Ectodermal cell (in vitro differentiated cells): ENCODE measurements around the gene CLDND1.
"Not testable (repeated sequence)": the region's sequence is repeated elsewhere in the genome, so short reads cannot be mapped to it uniquely, and the experiment has no call there.

Source experiments
- H3K27ac ChIP-seq: 2 replicates; pipeline ENCODE4 v1.7.0; 2013; ENCODE audit warnings: mild to moderate bottlenecking, low read depth, low read length; ENCODE audit not compliant: insufficient read depth, poor library complexity, severe bottlenecking
- H3K27me3 ChIP-seq: 2 replicates; pipeline ENCODE4 v1.7.0; 2013; ENCODE audit warnings: mild to moderate bottlenecking, low read length; ENCODE audit not compliant: insufficient read depth, control insufficient read depth, poor library complexity, severe bottlenecking
- H3K36me3 ChIP-seq: one replicate; pipeline ENCODE4 v1.7.0; 2013; ENCODE audit warnings: low read length; ENCODE audit not compliant: control insufficient read depth, insufficient read depth
- H3K4me1 ChIP-seq: one replicate; pipeline ENCODE4 v1.7.0; 2013; ENCODE audit warnings: low read length; ENCODE audit not compliant: control insufficient read depth, insufficient read depth
- H3K4me3 ChIP-seq: 2 replicates; pipeline ENCODE4 v1.7.0; 2013; ENCODE audit warnings: low read depth, low read length, control low read depth; ENCODE audit not compliant: insufficient read depth
- H3K9me3 ChIP-seq: 2 replicates; pipeline ENCODE4 v1.7.0; 2013; ENCODE audit warnings: mild to moderate bottlenecking, low read length, moderate library complexity; ENCODE audit not compliant: control insufficient read depth
- WGBS, 2 experiments: methylation state at CpG; one replicate each; pipeline ENCODE4 v1.1.7; 2013; ENCODE audit warnings: missing lambda C conversion rate in 2 of 2; 5-methylcytosine and 5-hydroxymethylcytosine counted together

CLDND1 gene

DNA sequence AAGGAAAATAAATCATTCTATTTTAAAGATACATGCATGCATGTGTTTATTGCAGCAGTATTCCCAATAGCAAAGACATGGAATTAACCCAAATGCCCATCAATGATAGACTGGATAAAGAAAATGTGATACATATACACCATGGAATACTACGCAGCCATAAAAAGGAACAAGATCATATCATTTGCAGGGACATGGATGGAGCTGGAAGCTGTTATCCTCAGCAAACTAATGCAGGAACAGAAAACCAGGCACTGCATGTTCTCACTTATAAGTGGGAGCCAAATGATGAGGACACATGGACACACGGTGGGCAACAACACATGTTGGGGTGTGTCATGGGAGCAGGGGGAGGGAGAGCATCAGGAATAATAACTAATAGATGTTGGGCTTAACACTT, 37.1 kb upstream of the CLDND1 start:
- H3K9me3 ChIP-seq, H3K27ac ChIP-seq, H3K36me3 ChIP-seq, H3K27me3 ChIP-seq, H3K4me1 ChIP-seq, H3K4me3 ChIP-seq: not testable (repeated sequence)
- 93 to 94% methylated on average over 2 of the region's 2 CpGs for WGBS, 2 experiments

DNA sequence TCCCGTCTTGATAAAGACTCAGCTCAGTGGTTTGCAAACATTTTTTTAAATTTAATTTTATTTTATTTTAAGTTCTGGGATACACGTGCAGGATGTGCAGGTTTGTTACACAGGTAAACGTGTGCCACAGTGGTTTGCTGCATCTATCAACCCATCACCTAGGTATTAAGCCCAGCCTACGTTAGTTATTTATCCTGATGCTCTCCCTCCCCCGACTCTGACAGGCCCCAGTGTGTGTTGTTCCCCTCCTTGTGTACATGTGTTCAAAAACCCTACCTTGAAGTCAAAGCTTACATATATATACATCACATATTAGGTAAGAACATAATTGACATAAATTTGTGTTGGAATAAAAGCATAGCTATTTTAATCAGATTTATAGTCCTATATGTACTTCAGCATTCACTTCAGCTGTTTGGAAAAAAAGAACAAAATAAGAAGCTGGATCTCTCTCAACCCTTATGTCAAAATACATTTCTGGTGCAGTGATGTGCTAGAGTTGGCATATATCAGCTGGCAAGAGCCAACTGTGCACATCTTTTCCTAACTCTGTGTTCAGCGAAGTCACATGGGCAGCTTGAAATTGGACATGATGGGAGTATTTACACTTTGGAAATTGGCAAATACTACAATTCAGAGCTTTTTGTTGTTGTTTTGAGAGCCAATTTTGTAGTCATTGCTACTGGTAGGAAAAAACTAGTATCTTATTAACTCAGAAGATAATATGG, 35.6 kb upstream of the CLDND1 start:
- WGBS, 2 experiments, result 89 to 91% methylated on average over 5 of the region's 6 CpGs
- no peak overlapping the region for H3K4me3 ChIP-seq
- H3K27me3 ChIP-seq, result no peaks in the 10 kb centered on the region
- H3K27ac ChIP-seq, result no peak overlapping the region
- no peaks in the 10 kb centered on the region for H3K36me3 ChIP-seq
- no peaks in the 10 kb centered on the region for H3K4me1 ChIP-seq
- no peaks in the 10 kb centered on the region for H3K9me3 ChIP-seq

DNA sequence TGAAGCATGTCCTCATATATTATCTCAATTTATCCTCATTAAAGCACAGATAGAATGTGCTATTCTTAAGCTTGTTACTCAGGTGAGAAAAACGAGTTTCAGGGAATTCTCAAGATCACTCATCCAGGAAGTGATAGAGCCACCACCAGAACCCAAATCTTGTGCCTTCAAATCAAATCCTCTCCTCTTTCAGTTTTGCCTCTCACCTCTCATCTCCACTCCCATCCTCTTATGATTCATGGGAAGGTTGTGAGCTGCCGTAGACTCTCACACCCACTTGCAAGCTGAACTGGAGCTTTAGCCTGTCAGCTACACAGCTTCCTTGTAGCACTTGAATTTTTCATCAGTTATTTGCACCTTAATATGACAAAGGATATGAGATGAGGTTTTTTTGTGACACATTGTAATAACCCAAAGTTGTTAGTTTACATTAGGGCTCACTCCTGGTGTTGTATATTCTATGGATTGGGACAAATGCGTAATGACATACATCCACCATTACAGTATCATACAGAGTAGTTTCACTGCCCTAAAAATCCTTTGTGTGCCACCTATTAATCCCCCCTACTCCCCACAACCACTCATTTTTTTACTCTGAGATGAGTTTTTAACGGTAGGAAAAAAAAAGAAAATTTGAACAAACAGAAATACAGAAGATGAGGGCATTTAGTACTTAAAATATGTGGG, 34.8 kb upstream of the CLDND1 start:
- Histone ChIP-seq H3K9me3 (no peaks in the 10 kb centered on the region), H3K27ac (no peak overlapping the region), H3K27me3 (no peaks in the 10 kb centered on the region), H3K36me3 (no peaks in the 10 kb centered on the region), H3K4me1 (no peaks in the 10 kb centered on the region), H3K4me3 (no peak overlapping the region)
- WGBS, 2 experiments, result 90 to 93% methylated on average over 2 to 4 of the region's 4 CpGs

DNA sequence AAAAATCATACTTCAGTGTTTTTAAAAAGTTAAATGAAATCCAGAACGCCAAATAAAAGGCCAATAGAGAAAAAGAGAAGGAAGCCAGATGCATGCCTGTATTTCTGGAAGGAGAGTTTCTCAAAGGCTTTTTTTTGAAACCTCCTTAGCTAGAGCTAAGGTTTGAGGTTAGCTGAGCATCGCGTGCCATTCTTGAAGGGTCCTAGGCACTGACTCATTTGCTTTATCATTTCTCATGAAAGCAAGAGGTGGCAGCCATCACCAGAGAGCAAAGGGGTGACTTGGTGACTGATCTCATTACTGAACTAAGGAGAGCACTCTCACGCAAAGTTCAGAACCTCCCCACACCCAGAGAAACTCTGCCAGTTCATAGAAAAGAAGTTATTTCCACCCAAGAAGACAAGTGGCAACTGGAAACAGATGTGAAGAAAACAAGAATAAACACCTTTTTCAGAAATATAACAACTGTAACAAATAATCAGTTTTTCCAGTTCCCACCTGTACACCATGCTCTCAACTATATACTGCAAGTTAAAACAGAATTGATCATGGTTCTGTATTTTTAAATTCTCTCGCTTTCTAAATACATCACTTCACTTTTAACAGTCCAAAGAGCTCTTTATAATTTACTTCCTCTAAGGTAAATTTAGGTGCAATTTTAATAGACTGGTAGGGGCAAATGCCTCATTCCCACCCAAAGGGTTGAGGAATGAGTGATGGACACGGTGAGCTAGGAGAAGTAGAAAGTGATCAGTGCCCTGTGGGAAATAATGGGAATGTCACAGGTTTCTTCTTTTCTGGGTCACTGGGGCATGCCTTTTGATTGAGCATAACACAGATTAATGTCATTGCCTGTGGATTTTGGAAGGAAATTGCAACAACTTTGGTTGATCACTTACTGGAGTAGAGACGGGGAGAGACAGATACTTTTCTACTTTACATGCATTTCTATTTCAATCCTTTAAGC, 33.7 kb upstream of the CLDND1 start:
- H3K4me1 ChIP-seq, result no peaks in the 10 kb centered on the region
- WGBS, 2 experiments, result 97% methylated on average over 6 to 7 of the region's 7 CpGs
- no peak overlapping the region for H3K27ac ChIP-seq
- no peaks in the 10 kb centered on the region for H3K27me3 ChIP-seq
- no peak overlapping the region for H3K4me3 ChIP-seq
- H3K36me3 ChIP-seq, result no peaks in the 10 kb centered on the region
- H3K9me3 ChIP-seq, result no peaks in the 10 kb centered on the region

DNA sequence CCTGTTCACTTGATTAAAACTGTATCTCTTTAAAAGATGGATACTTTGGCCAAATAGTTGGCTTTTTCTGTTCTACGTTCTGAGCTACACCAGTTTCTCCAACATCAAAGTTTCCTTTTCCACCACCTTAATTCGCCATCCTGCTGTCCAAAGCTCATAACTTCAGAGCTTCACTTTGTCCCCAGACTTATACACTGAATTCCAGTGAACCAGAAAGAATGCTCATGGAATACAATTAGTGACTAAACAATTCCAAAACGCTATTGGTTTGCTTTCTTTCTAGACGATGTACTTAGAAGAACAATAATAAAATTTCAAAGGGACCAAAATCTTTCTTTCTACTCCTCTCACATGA, 32.3 kb upstream of the CLDND1 start:
- Histone ChIP-seq H3K4me3 (no peak overlapping the region), H3K27me3 (no peaks in the 10 kb centered on the region), H3K4me1 (no peaks in the 10 kb centered on the region), H3K27ac (no peak overlapping the region), H3K9me3 (no peaks in the 10 kb centered on the region), H3K36me3 (no peaks in the 10 kb centered on the region)
- 83 to 85% methylated on average over 4 of the region's 4 CpGs for WGBS, 2 experiments

DNA sequence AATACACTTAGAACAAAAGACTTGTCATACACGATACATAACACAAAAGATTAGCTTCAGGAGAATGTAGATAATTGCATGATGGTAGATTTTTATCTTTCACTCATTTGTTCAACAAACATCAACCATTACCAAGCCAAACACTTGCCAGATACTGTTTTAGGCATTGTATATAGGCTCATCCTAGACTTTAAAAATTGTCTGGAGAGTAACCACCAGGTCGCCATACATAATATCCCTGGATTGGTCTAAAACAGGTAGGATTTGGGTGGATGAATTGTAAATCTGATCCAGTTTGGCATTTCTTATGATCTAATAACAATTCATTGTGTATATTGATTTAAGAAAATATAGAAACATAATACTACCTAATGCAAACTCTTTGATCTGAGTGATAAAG, 31.9 kb upstream of the CLDND1 start:
- no peaks in the 10 kb centered on the region for H3K9me3 ChIP-seq
- no peaks in the 10 kb centered on the region for H3K4me1 ChIP-seq
- no peaks in the 10 kb centered on the region for H3K36me3 ChIP-seq
- no peak overlapping the region for H3K4me3 ChIP-seq
- 62 to 100% methylated on average over 1 of the region's 2 CpGs for WGBS, 2 experiments
- H3K27ac ChIP-seq, result no peak overlapping the region
- H3K27me3 ChIP-seq, result no peaks in the 10 kb centered on the region

DNA sequence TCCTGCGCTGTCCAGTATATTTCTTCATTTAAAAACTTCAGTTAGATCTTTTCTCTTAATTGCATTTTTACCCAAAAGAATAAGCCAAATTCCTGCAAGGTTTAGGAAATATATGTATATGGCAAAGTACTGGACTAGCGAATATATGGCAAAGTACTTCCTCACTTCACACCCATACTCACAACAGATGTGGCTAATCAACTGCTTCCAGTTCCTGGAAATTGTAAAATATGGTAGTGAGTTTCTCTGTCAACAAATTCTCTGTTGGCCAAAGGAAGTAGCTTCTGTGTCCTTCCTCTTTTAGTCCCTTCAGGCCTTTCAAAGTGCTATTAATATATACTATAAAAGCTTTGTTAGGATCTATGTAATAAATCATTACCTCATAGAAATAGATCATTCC, 31.1 kb upstream of the CLDND1 start:
- Histone ChIP-seq H3K4me1 (no peaks in the 10 kb centered on the region), H3K27me3 (no peaks in the 10 kb centered on the region), H3K36me3 (no peaks in the 10 kb centered on the region), H3K27ac (no peak overlapping the region), H3K9me3 (no peaks in the 10 kb centered on the region), H3K4me3 (no peak overlapping the region)
- 100% methylated on average over 1 of the region's 2 CpGs for WGBS, 2 experiments

DNA sequence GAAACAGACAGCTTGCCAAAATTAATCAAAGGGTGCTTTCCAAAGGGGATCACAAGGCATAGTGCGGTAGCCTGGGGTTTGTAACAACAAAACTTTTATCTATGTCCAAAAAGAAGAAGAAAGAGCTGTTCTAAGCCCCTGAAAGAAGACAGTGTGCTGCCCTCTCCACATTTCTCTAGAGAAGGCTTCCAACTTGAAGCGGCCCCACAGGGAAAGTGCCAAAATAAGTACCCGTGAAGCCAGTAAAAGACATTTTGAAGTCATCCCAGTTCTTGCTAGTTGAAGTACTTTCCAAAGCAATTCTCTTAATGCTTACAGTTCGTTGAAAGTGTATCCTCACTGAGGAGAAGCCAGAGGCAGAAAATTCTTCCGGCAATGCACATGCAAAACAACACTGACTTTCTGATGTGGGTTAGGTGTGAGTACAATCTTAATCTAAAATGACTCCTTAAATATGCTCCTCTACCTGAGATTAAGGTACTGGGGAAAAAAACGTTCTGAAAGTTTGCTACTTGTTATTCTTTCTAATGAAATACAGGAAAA, 30.4 kb upstream of the CLDND1 start:
- H3K27me3 ChIP-seq, result no peaks in the 10 kb centered on the region
- H3K9me3 ChIP-seq, result no peaks in the 10 kb centered on the region
- no peak overlapping the region for H3K27ac ChIP-seq
- no peaks in the 10 kb centered on the region for H3K4me1 ChIP-seq
- H3K4me3 ChIP-seq, result no peak overlapping the region
- no peaks in the 10 kb centered on the region for H3K36me3 ChIP-seq
- WGBS, 2 experiments, result 92 to 98% methylated on average over 5 to 6 of the region's 6 CpGs

DNA sequence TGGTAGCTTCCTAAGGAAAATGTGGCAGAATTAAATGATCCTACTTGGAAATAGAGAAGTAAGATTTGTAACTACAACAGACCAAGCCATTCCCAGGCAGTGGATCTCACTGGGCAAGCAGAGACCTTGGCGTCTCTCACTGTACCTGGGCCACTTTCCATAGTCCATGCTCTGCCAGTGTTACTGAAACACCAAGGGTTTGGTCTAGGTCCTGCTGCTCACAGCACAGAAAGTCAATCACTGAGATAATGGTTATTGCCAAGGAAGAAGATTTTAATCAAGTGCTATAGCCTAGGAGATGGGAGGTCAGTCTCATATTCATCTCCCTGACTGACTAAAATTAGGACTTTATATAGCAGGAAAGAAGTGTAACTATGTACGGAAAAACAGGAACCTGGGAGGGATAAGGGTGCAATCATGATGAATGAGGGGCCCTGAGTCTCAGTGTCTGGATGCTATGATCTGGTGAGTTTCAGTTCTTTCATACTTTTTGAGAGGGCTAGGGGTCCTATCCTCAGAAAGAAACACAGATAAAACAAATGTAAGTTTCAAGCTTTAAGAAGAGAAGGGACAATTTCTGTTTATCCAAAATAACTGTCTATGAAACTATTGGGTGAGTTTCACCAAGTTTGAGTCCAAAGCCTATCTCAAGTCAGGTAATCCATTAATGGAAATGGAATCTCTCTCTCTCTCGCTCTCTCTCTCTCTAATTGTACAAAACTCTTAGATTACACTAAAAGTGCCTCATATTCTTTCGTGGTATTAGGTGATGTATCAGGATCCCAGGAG, 29.7 kb upstream of the CLDND1 start:
- H3K4me3 ChIP-seq, result no peak overlapping the region
- H3K36me3 ChIP-seq, result no peaks in the 10 kb centered on the region
- no peaks in the 10 kb centered on the region for H3K4me1 ChIP-seq
- WGBS, 2 experiments, result 86 to 87% methylated on average over 4 of the region's 4 CpGs
- H3K9me3 ChIP-seq, result no peaks in the 10 kb centered on the region
- H3K27me3 ChIP-seq, result no peaks in the 10 kb centered on the region
- no peak overlapping the region for H3K27ac ChIP-seq
